GM19372 (cell line): ENCODE measurements around the gene PTPRK.

Experiments used
- ATAC-seq: cut with Tn5 transposase; IDR thresholded peaks from one replicate; pipeline ENCODE4 v1.9.1; 2021; ENCODE audit warnings: mild to moderate bottlenecking, low read depth, moderate library complexity; ENCODE audit not compliant: unreplicated experiment

The PTPRK gene

GRCh38 chr6:128259730-128260685 lies 260.4 kb downstream of the PTPRK start:
- ATAC-seq, result peak; percentile 47

GRCh38 chr6:128259029-128259724 lies 261.2 kb downstream of the PTPRK start:
- peak; percentile 87 for ATAC-seq

- ATAC-seq, result no peak
Measured at GRCh38 chr6:128256095-128256494, 264.3 kb downstream of the PTPRK start.

- no peak for ATAC-seq
Measured at GRCh38 chr6:128252341-128253176, 267.8 kb downstream of the PTPRK start.

DNA sequence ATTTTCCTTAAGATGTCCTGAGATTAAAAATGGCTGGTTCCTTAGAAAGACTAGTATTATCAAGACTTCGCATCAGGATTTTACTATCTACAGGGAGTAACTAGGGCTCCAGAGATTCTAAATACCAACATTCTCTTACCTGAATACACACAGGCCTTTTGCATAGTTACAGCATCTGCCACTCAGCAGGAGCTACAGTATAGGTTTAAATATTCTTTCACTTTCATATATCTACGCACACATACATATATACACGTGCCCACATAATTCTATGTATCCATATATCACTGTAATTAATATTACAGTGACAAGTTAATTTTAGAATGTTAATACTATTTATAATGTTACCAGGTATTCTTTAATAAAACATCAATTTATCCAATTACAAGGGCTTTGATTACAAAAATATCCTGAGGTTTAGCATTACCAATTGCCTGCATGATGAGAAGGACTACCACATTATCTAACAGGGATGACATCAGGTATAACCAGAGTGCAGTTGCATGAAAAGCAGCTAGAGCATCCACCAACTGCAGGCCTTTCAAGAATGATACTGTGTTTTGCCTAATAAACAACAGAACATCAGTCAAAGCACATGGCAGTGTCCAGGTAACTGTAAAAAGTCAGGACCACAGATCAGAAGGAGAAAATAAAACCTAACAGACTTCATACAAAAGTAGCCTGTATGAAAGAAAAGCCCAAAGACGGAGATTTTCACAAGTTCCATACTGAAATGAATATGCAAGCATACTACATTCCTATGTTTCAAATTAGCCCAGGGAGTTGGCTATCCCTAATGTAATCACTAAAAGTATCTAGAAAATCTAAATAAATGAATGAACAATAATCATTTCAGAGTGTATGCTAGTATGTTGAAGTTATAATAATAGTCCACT lies 268.7 kb downstream of the PTPRK start:
- ATAC-seq, result no peak

- no peak for ATAC-seq
Measured at GRCh38 chr6:128250370-128251070, 269.9 kb downstream of the PTPRK start.

GRCh38 chr6:128249429-128249828 lies 271.0 kb downstream of the PTPRK start:
- ATAC-seq, result no peak

DNA sequence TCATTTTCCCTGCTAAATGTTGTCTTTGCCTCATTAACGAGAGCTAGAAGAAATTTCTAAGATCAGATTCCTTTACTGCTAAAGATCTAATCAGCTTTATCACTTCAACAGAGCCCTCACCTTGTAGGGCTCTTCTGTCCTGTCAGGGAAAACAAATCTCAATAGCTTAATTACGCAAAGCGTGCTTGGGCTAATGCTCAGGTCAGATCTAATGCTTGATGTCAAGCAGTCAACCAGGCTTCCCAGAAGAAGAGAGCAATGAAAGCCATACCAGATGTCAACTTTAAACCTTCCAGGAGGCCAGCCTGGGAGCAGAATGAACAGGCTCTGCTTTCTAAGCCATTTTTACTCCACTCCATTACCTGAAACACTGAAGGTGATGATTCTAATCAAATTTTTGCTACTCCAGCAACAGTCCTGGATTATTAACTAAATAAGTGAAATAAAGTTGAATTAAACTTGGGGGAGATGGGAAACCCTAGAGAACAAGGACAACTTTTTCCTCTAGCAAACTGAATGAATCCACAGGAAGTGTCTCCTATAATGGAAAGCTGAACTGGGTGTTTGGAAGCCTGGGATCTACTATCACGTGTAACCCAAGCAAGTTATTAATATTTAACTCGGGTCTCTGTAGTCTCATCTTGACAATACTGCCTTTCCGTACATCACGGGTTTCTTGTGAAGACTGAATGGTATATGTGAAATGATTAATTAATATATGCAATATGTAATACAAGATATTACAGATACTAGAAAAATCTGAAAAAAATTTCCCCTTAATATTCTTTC lies 273.7 kb downstream of the PTPRK start:
- no peak for ATAC-seq

GRCh38 chr6:128244751-128245405 lies 275.5 kb downstream of the PTPRK start:
- no peak for ATAC-seq

GRCh38 chr6:128242765-128243403 lies 277.5 kb downstream of the PTPRK start:
- no peak for ATAC-seq

- ATAC-seq, result no peak
Measured at GRCh38 chr6:128241216-128241615, 279.2 kb downstream of the PTPRK start.

DNA sequence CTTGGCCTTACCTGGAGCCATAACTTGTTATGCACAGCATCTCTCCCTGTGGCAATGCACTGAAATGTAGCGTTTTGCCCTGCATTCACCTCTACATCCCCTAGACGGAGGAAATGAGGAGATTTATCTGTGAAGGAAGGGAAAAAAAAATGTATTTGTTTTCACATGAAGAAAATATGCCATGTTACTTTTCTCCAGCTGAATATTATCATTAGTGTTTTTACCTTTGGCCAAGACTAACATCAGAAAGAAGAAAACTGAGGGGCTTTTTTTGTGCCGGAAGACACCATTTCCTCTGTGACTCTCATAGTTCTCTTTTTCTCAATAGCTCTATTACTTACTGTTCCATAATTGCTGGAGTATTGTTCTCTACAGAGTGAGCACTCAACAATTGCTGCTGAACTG lies 280.4 kb downstream of the PTPRK start:
- ATAC-seq, result peak; percentile 74

GRCh38 chr6:128239146-128239545 lies 281.3 kb downstream of the PTPRK start:
- no peak for ATAC-seq

DNA sequence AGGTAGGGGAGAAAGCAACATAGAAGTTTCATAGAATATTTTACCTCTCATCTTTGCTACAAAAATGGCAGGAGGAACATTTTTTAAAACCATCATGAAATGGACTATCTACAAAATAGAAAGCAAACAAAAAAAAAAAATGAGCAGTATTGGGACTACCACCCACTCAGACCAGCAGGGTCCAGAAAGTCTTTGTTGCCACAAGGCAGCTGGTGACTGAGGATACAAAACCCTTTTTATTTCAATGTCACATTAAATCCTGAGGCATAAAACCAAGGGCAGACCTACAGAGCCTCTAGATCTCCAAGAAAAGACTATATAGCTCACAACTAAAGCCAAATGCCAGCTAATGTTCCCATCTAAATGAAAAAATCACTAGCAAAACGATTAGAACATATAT lies 282.2 kb downstream of the PTPRK start:
- ATAC-seq, result no peak

- ATAC-seq, result no peak
Measured at GRCh38 chr6:128235556-128235955, 284.8 kb downstream of the PTPRK start.

- no peak for ATAC-seq
Measured at GRCh38 chr6:128233531-128233930, 286.9 kb downstream of the PTPRK start.

- no peak for ATAC-seq
Measured at GRCh38 chr6:128230267-128230989, 290.0 kb downstream of the PTPRK start.
